Peyer's patch (tissue), 4 donors: ENCODE results near the gene IGSF9B.

Experiments used
- CTCF ChIP-seq, 6 experiments: fragments of 450-650 bp in 4 of 6; fragments of 200-600 bp in 2 of 6; sonication (generic) in 1 of 6; IDR thresholded peaks; one replicate each; pipeline ENCODE4 v1.5.1; 2017 to 2019; ENCODE audit warnings: antibody characterized with exemption in 6 of 6, mild to moderate bottlenecking in 3 of 6, moderate library complexity in 1 of 6
- POLR2A ChIP-seq, 2 donors: fragments of 450-650 bp; IDR thresholded peaks; one replicate each; pipeline ENCODE4 v1.5.1; 2017; ENCODE audit warnings: antibody characterized with exemption in 2 of 2, mild to moderate bottlenecking in 2 of 2, moderate library complexity in 2 of 2

GRCh38 chr11:133903875-133904817 is 52.6 kb downstream of the IGSF9B start:
- no peak for TF ChIP-seq CTCF (IDR thresholded peaks at IDR 0.05)
- no peak for TF ChIP-seq POLR2A (IDR thresholded peaks at IDR 0.05)
